ENCODE results near the gene TRIM29.
"Not testable (repeated sequence)": the region's sequence is repeated elsewhere in the genome, so short reads cannot be mapped to it uniquely, and the experiment has no call there.

The TRIM29 gene

GRCh38 chr11:120149246-120149645 lies 11.3 kb upstream of the TRIM29 start:
- Histone ChIP-seq H3K4me1 (ENCODE audit: control insufficient read depth in 5 of 5, insufficient read depth in 5 of 5, low read length in 5 of 5) (no peaks in the 10 kb centered on the region), H3K9ac (ENCODE audit: low read length in 5 of 5) (no peak overlapping the region), H3K27ac (ENCODE audit: low read depth, low read length) (no peak overlapping the region)

GRCh38 chr11:120147950-120148270 lies 10.0 kb upstream of the TRIM29 start:
- peaks cover 10 to 33% (median 24%) of the 10 kb centered on the region in 5 donors for H3K27me3 ChIP-seq (ENCODE audit: control insufficient read depth in 5 of 5, insufficient read depth in 4 of 5, low read length in 5 of 5)
- no peaks in the 10 kb centered on the region for H3K36me3 ChIP-seq (ENCODE audit: control insufficient read depth in 5 of 5, insufficient read depth in 5 of 5, low read length in 5 of 5)
- no peak overlapping the region for H3K9ac ChIP-seq (ENCODE audit: low read length in 5 of 5)
- no peak overlapping the region for H3K4me3 ChIP-seq (ENCODE audit: low read depth in 1 of 5, low read length in 5 of 5)
- H3K9me3 ChIP-seq (ENCODE audit: control insufficient read depth in 5 of 5, low read length in 5 of 5): no peaks in the 10 kb centered on the region
- no peaks in the 10 kb centered on the region for H3K4me1 ChIP-seq (ENCODE audit: control insufficient read depth in 5 of 5, insufficient read depth in 5 of 5, low read length in 5 of 5)
- H3K27ac ChIP-seq (ENCODE audit: low read depth, low read length): no peak overlapping the region

More at GRCh38 chr11:120149246-120149645, 11.3 kb upstream of the TRIM29 start:
- Histone ChIP-seq H3K4me3 (ENCODE audit: low read depth in 1 of 5, low read length in 5 of 5) (no peak overlapping the region), H3K27me3 (ENCODE audit: control insufficient read depth in 5 of 5, insufficient read depth in 4 of 5, low read length in 5 of 5) (peaks cover 10 to 29% (median 24%) of the 10 kb centered on the region in 5 donors), H3K36me3 (ENCODE audit: control insufficient read depth in 5 of 5, insufficient read depth in 5 of 5, low read length in 5 of 5) (no peaks in the 10 kb centered on the region), H3K9me3 (ENCODE audit: control insufficient read depth in 5 of 5, low read length in 5 of 5) (no peaks in the 10 kb centered on the region)

GRCh38 chr11:120147094-120147949 lies 9.4 kb upstream of the TRIM29 start:
- Histone ChIP-seq H3K9me3 (ENCODE audit: control insufficient read depth in 5 of 5, low read length in 5 of 5) (no peaks in the 10 kb centered on the region), H3K36me3 (ENCODE audit: control insufficient read depth in 5 of 5, insufficient read depth in 5 of 5, low read length in 5 of 5) (no peaks in the 10 kb centered on the region), H3K4me3 (ENCODE audit: low read depth in 1 of 5, low read length in 5 of 5) (no peak overlapping the region), H3K4me1 (ENCODE audit: control insufficient read depth in 5 of 5, insufficient read depth in 5 of 5, low read length in 5 of 5) (no peaks in the 10 kb centered on the region), H3K27ac (ENCODE audit: low read depth, low read length) (no peak overlapping the region), H3K9ac (ENCODE audit: low read length in 5 of 5) (no peak overlapping the region), H3K27me3 (ENCODE audit: control insufficient read depth in 5 of 5, insufficient read depth in 4 of 5, low read length in 5 of 5) (peaks cover 10 to 33% (median 24%) of the 10 kb centered on the region in 5 donors)

- Histone ChIP-seq H3K9me3 (ENCODE audit: control insufficient read depth in 5 of 5, low read length in 5 of 5) (no peaks in the 10 kb centered on the region), H3K4me1 (ENCODE audit: control insufficient read depth in 5 of 5, insufficient read depth in 5 of 5, low read length in 5 of 5) (no peaks in the 10 kb centered on the region), H3K36me3 (ENCODE audit: control insufficient read depth in 5 of 5, insufficient read depth in 5 of 5, low read length in 5 of 5) (no peaks in the 10 kb centered on the region), H3K9ac (ENCODE audit: low read length in 5 of 5) (no peak overlapping the region), H3K27ac (ENCODE audit: low read depth, low read length) (no peak overlapping the region), H3K27me3 (ENCODE audit: control insufficient read depth in 5 of 5, insufficient read depth in 4 of 5, low read length in 5 of 5) (peaks cover 10 to 36% (median 24%) of the 10 kb centered on the region in 5 donors), H3K4me3 (ENCODE audit: low read depth in 1 of 5, low read length in 5 of 5) (no peak overlapping the region)
Measured at GRCh38 chr11:120146413-120147093, 8.6 kb upstream of the TRIM29 start.

GRCh38 chr11:120144501-120144900 lies 6.6 kb upstream of the TRIM29 start:
- no peaks in the 10 kb centered on the region for H3K36me3 ChIP-seq (ENCODE audit: control insufficient read depth in 5 of 5, insufficient read depth in 5 of 5, low read length in 5 of 5)
- H3K9me3 ChIP-seq (ENCODE audit: control insufficient read depth in 5 of 5, low read length in 5 of 5): no peaks in the 10 kb centered on the region
- H3K9ac ChIP-seq (ENCODE audit: low read length in 5 of 5): no peak overlapping the region
- no peaks in the 10 kb centered on the region for H3K4me1 ChIP-seq (ENCODE audit: control insufficient read depth in 5 of 5, insufficient read depth in 5 of 5, low read length in 5 of 5)
- H3K27me3 ChIP-seq (ENCODE audit: control insufficient read depth in 5 of 5, insufficient read depth in 4 of 5, low read length in 5 of 5): peaks cover 10 to 43% (median 24%) of the 10 kb centered on the region in 5 donors
- H3K27ac ChIP-seq (ENCODE audit: low read depth, low read length): no peak overlapping the region
- H3K4me3 ChIP-seq (ENCODE audit: low read depth in 1 of 5, low read length in 5 of 5): no peak overlapping the region

GRCh38 chr11:120143472-120143871 lies 5.6 kb upstream of the TRIM29 start:
- not testable (repeated sequence) for H3K36me3 ChIP-seq (ENCODE audit: control insufficient read depth in 5 of 5, insufficient read depth in 5 of 5, low read length in 5 of 5); H3K4me3 ChIP-seq (ENCODE audit: low read depth in 1 of 5, low read length in 5 of 5); H3K27ac ChIP-seq (ENCODE audit: low read depth, low read length); H3K9me3 ChIP-seq (ENCODE audit: control insufficient read depth in 5 of 5, low read length in 5 of 5); H3K4me1 ChIP-seq (ENCODE audit: control insufficient read depth in 5 of 5, insufficient read depth in 5 of 5, low read length in 5 of 5); H3K9ac ChIP-seq (ENCODE audit: low read length in 5 of 5)
- peaks cover 10 to 47% (median 22%) of the 10 kb centered on the region in 5 donors for H3K27me3 ChIP-seq (ENCODE audit: control insufficient read depth in 5 of 5, insufficient read depth in 4 of 5, low read length in 5 of 5)

GRCh38 chr11:120142441-120143100 lies 4.7 kb upstream of the TRIM29 start:
- H3K9me3 ChIP-seq (ENCODE audit: control insufficient read depth in 5 of 5, low read length in 5 of 5): no peaks in the 10 kb centered on the region
- no peaks in the 10 kb centered on the region for H3K36me3 ChIP-seq (ENCODE audit: control insufficient read depth in 5 of 5, insufficient read depth in 5 of 5, low read length in 5 of 5)
- H3K27ac ChIP-seq (ENCODE audit: low read depth, low read length): no peak overlapping the region
- H3K4me3 ChIP-seq (ENCODE audit: low read depth in 1 of 5, low read length in 5 of 5): no peak overlapping the region
- H3K27me3 ChIP-seq (ENCODE audit: control insufficient read depth in 5 of 5, insufficient read depth in 4 of 5, low read length in 5 of 5): peaks cover 10 to 42% (median 18%) of the 10 kb centered on the region in 5 donors
- no peaks in the 10 kb centered on the region for H3K4me1 ChIP-seq (ENCODE audit: control insufficient read depth in 5 of 5, insufficient read depth in 5 of 5, low read length in 5 of 5)
- no peak overlapping the region for H3K9ac ChIP-seq (ENCODE audit: low read length in 5 of 5)

- Histone ChIP-seq H3K4me1 (ENCODE audit: control insufficient read depth in 5 of 5, insufficient read depth in 5 of 5, low read length in 5 of 5) (no peaks in the 10 kb centered on the region), H3K9ac (ENCODE audit: low read length in 5 of 5) (no peak overlapping the region), H3K4me3 (ENCODE audit: low read depth in 1 of 5, low read length in 5 of 5) (no peak overlapping the region), H3K27ac (ENCODE audit: low read depth, low read length) (no peak overlapping the region), H3K27me3 (ENCODE audit: control insufficient read depth in 5 of 5, insufficient read depth in 4 of 5, low read length in 5 of 5) (peaks cover 7 to 35% (median 12%) of the 10 kb centered on the region in 5 donors), H3K9me3 (ENCODE audit: control insufficient read depth in 5 of 5, low read length in 5 of 5) (no peaks in the 10 kb centered on the region), H3K36me3 (ENCODE audit: control insufficient read depth in 5 of 5, insufficient read depth in 5 of 5, low read length in 5 of 5) (no peaks in the 10 kb centered on the region)
Measured at GRCh38 chr11:120141768-120142423, 4.0 kb upstream of the TRIM29 start.

GRCh38 chr11:120141113-120141767 lies 3.3 kb upstream of the TRIM29 start:
- Histone ChIP-seq H3K9me3 (ENCODE audit: control insufficient read depth in 5 of 5, low read length in 5 of 5) (no peaks in the 10 kb centered on the region), H3K27me3 (ENCODE audit: control insufficient read depth in 5 of 5, insufficient read depth in 4 of 5, low read length in 5 of 5) (peaks cover 3 to 32% (median 9%) of the 10 kb centered on the region in 5 donors), H3K9ac (ENCODE audit: low read length in 5 of 5) (no peak overlapping the region), H3K4me3 (ENCODE audit: low read depth in 1 of 5, low read length in 5 of 5) (no peak overlapping the region), H3K4me1 (ENCODE audit: control insufficient read depth in 5 of 5, insufficient read depth in 5 of 5, low read length in 5 of 5) (no peaks in the 10 kb centered on the region), H3K36me3 (ENCODE audit: control insufficient read depth in 5 of 5, insufficient read depth in 5 of 5, low read length in 5 of 5) (no peaks in the 10 kb centered on the region), H3K27ac (ENCODE audit: low read depth, low read length) (no peak overlapping the region)

All from subcutaneous abdominal adipose tissue (tissue), 5 donors.